RWPE1 (cell line): ENCODE results near the gene SEMA5B.

Experiments
- CTCF ChIA-PET: fragments of 350-600 bp; sonication (Branson Sonifier 250); formaldehyde crosslinking; extraction: SDS; loops from one replicate; lab custom pipeline; 2021; lab: Yijun Ruan, JAX
- POLR2A ChIA-PET: fragments of 400-600 bp; formaldehyde crosslinking; extraction: SDS; loops from one replicate; lab custom pipeline; 2020; ENCODE audit warnings: antibody characterized with exemption; ENCODE audit not compliant: low non-redundant PET; lab: Yijun Ruan, JAX
- DNase-seq: peaks from one replicate; pipeline ENCODE4 v3.0.0; 2012; ENCODE audit warnings: low spot score
- H3K27ac ChIP-seq: fragments of 450-650 bp; 2 replicates; pipeline ENCODE4 v1.5.1; 2017
- TF ChIP-seq, protein P1 (sequence below): fragments of 450-650 bp; conservative IDR thresholded peaks from 2 replicates; pipeline ENCODE4 v1.5.1; 2017; ENCODE audit warnings: low read depth, mild to moderate bottlenecking

SEMA5B gene

DNA sequence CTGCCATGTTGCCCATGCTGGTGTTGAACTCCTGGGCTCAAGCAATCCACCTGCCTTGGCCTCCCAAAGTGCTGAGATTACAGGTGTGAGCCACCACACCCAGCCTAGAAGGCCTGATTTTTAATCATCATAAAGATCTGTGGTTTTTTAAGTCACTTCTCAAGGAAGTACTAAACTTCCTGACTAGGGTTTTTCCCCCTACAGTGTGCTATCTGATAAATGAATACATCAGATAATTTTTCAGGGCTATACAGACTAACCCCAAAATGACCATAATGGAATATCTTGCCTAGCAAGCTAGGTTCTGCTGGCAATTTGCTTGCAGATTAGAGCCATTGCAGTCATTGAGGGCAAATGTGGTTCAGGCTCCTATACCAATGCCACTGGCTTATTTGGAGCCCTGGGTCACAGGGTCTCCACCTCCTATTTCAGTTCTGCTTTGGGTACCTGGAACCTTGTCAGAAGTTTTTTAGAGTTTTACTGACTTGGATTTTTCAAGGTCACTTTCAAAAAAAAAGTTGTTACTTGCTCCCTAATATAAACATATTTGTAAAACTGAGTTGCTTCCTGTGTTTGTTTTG, 151.9 kb downstream of the SEMA5B start:
- TF ChIP-seq, protein P1, sequence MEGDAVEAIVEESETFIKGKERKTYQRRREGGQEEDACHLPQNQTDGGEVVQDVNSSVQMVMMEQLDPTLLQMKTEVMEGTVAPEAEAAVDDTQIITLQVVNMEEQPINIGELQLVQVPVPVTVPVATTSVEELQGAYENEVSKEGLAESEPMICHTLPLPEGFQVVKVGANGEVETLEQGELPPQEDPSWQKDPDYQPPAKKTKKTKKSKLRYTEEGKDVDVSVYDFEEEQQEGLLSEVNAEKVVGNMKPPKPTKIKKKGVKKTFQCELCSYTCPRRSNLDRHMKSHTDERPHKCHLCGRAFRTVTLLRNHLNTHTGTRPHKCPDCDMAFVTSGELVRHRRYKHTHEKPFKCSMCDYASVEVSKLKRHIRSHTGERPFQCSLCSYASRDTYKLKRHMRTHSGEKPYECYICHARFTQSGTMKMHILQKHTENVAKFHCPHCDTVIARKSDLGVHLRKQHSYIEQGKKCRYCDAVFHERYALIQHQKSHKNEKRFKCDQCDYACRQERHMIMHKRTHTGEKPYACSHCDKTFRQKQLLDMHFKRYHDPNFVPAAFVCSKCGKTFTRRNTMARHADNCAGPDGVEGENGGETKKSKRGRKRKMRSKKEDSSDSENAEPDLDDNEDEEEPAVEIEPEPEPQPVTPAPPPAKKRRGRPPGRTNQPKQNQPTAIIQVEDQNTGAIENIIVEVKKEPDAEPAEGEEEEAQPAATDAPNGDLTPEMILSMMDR: no peak
- no peak for DNase-seq
- H3K27ac ChIP-seq: no peak overlapping the region
- ChIA-PET CTCF (interaction anchor here (0.6 kb wide), 1 partner anchor 151 kb away, joined by 3 read pairs; no protein-coding TSS in a partner anchor), POLR2A (no interaction called here)

DNA sequence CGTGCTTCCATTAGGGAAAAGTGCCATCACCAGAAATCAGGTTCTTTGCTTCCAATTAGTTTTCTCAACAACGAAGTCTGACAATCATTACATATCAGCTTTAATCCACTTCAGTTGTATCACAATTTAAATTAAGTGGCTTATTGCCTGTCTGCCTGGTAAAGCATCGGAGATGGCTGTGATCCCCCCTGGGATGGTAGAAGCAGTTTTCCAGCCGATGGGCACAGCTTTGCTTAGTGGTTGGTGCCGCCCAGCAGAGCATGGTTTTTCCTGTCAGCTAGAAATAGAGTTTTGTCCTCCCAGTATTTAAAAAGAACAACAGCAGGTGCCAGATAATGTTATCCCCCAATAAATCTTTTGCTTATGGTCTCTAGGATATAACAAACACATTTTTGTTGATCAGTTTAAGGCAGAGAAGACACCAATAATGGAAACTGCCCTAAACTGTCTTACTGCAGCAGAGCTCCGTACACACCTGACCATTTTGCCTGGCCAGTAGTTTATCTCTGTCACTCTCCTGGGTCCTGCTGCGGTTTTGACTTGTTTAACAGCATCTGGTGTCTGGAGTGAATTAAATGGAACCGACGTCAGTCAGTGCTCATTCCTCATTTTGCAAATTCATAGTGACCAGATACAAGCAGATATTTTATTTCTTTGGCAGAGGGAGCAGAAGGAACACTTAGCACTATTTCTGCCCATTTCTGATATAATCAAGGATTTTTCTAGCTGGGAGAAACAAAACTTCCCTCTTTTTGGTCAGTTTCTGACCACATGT, 153.6 kb downstream of the SEMA5B start:
- ChIA-PET CTCF (no interaction called here), POLR2A (no interaction called here)
- DNase-seq: no peak
- H3K27ac ChIP-seq: no peak overlapping the region
- TF ChIP-seq, protein P1: no peak

DNA sequence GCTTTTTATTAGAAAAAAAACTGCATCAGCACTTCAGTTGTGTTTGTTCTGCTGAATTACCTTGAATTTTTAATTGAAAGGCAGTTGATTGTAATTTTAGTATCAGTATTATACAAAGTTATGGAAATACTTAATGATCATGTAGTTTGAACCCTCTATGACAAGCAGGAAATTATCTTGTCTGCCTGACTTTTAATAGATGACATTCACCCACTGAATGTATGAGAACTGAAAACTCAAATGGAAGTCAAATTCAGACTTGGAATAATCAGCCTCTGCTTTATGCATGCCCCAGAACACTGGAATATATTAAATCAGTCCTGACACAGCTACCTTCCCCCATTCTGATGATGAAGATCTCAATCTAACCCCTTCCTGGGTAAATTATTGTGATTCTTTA, 159.2 kb downstream of the SEMA5B start:
- ChIA-PET POLR2A (no interaction called here), CTCF (interaction anchor here (0.7 to 0.9 kb wide), 2 partner anchors 16 to 52 kb away, joined by 3 to 6 read pairs; no protein-coding TSS in a partner anchor)

DNA sequence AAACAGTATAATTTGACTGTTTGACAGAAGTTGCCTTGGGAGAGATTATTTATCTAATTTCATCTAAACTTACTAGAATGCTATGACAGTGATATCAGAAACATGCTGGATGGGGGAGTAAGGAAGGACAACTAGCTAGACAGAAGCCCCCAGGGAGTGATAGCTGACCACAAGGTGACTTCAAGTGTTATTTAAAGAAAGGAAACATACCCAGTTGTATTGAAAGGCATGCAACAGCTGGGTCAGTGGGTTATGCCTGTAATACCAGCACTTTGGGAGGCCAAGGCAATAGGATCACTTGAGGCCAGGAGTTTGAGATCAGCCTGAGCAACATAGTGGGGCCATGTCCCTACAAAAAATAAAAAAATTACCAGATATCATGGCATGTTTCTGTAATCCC, 163.1 kb downstream of the SEMA5B start:
- H3K27ac ChIP-seq: no peak overlapping the region
- TF ChIP-seq, protein P1: no peak
- DNase-seq: no peak
- CTCF ChIA-PET: interaction anchor here (0.7 kb wide), 1 partner anchor 9 kb away, joined by 3 read pairs; no protein-coding TSS in a partner anchor
- POLR2A ChIA-PET: no interaction called here

More for the DNA sequence above, 159.2 kb downstream of the SEMA5B start:
- TF ChIP-seq, protein P1: no peak
- DNase-seq: no peak
- H3K27ac ChIP-seq: no peak overlapping the region

DNA sequence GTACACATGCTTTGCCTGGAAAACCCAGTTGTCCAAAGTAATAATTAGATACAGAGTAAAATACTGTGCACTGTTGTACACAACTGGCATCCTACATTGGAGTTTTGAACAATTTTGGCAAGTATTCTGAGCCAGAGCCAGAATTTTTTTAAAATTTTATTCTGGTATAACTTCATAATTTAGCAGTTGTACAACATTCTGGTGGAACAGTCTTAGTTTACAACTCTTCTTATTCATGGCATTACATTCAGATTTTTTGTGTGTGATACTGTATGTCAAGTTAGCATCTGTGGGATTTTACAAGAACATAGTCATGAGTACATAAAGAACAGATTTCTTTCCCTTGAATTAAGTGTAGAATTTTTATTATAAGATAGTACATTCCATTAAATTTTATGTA, 165.2 kb downstream of the SEMA5B start:
- TF ChIP-seq, protein P1: no peak
- no peak for DNase-seq
- POLR2A ChIA-PET: interaction anchor here (0.6 kb wide), 1 partner anchor 168 kb away, joined by 5 read pairs; no protein-coding TSS in a partner anchor
- H3K27ac ChIP-seq: no peak overlapping the region
- CTCF ChIA-PET: no interaction called here
